Kidney epithelial cell (primary cell): ENCODE results near the gene DLGAP1. TPM values are rescaled to one million over a fixed set of nuclear protein-coding genes. Genes with fewer than 3 reads are reported as not detected.

Experiments
- DNase-seq: peaks from one replicate; pipeline ENCODE4 v3.0.0-alpha.2; 2010; ENCODE audit warnings: low read depth
- H3K27me3 ChIP-seq: 2 replicates; pipeline ENCODE4 v1.6.0; 2011; ENCODE audit warnings: low read length; ENCODE audit not compliant: control insufficient read depth, insufficient read depth
- H3K36me3 ChIP-seq: 2 replicates; pipeline ENCODE4 v1.5.1; 2011; ENCODE audit warnings: low read length; ENCODE audit not compliant: control insufficient read depth, insufficient read depth
- H3K4me3 ChIP-seq: 2 replicates; pipeline ENCODE4 v1.5.1; 2011; ENCODE audit warnings: low read depth, mild to moderate bottlenecking, control low read depth, low read length
- CTCF ChIP-seq: IDR thresholded peaks from 2 replicates; pipeline ENCODE4 v1.5.1; 2011; ENCODE audit warnings: mild to moderate bottlenecking, moderate library complexity, low read length, control low read depth, inconsistent platforms; ENCODE audit not compliant: insufficient read depth, poor library complexity, severe bottlenecking
- total RNA-seq: library from RNA; depleted of rRNA; stranded (reverse); fragments of >200 nt; gene quantifications from 2 replicates; pipeline ENCODE4 v1.2.3, GENCODE V29; 2015

The DLGAP1 gene
- total RNA-seq, 1 donor from 2014 or later: 2.6 TPM

- TF ChIP-seq CTCF: no peak
- DNase-seq: no peak
- Histone ChIP-seq H3K27me3 (no peaks in the 10 kb centered on the region), H3K36me3 (no peaks in the 10 kb centered on the region), H3K4me3 (peak overlapping the region; percentile 93)
Measured at GRCh38 chr18:3451183-3451988, 1003.7 kb downstream of the DLGAP1 start.

GRCh38 chr18:3450799-3451182 is 1004.3 kb downstream of the DLGAP1 start:
- TF ChIP-seq CTCF: no peak
- H3K36me3 ChIP-seq: no peaks in the 10 kb centered on the region
- DNase-seq: no peak
- no peaks in the 10 kb centered on the region for H3K27me3 ChIP-seq
- H3K4me3 ChIP-seq: peak overlapping the region; percentile 93

GRCh38 chr18:3450012-3450798 is 1004.9 kb downstream of the DLGAP1 start, which contains the start of gene TGIF1:
TGIF1 (plus strand) TSS chr18:3450172; CDS start chr18:3450490, 318 bp downstream.
- no peaks in the 10 kb centered on the region for H3K36me3 ChIP-seq
- H3K27me3 ChIP-seq: no peaks in the 10 kb centered on the region
- peak within 1 kb of the TSS; percentile 93 for H3K4me3 ChIP-seq
- TF ChIP-seq CTCF: no peak
- no peak for DNase-seq

- H3K27me3 ChIP-seq: no peaks in the 10 kb centered on the region
- H3K36me3 ChIP-seq: no peaks in the 10 kb centered on the region
- TF ChIP-seq CTCF: no peak
- DNase-seq: no peak
- peak overlapping the region; percentile 93 for H3K4me3 ChIP-seq
Measured at GRCh38 chr18:3449512-3450011, 1005.5 kb downstream of the DLGAP1 start.

GRCh38 chr18:3448838-3449511 is 1006.1 kb downstream of the DLGAP1 start:
- no peaks in the 10 kb centered on the region for H3K27me3 ChIP-seq
- H3K4me3 ChIP-seq: peak overlapping the region; percentile 93
- DNase-seq: peak; percentile 74
- TF ChIP-seq CTCF: no peak
- no peaks in the 10 kb centered on the region for H3K36me3 ChIP-seq
